Measurements from ENCODE around the gene SHB. TPM values are rescaled to one million over a fixed set of nuclear protein-coding genes. Genes with fewer than 3 reads are reported as not detected.
A peak's percentile ranks its signal among the peaks of the same experiment; 100 is the strongest.

The SHB gene
- total and polyA plus RNA-seq, 2 of the 13 experiments (the other 11 are each of a cell fraction or from before 2014, with no cell fraction given), result 19.4 to 20.7 TPM

DNA sequence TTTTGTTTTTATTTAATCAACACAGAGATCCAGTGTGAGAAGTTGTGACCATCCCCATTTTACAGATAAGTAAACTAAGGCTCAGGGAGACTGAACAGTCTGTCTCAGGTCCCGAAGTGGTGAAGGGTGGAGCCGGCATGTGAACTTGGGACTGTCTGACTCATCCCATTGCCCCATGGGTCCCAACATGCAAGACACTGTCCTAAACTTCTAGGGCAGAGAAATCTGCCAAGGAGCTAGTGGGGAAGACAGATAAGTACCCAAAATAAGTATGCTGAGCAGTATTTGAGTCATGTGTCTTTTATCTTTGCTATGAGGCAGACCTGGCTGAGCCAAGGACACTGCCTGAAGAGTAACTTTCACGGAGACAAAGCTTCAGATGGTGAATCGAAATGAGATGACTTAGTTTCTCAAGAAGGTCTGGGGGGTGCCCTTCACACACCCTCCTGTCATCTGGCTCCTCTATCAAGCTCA, 100.8 kb downstream of the SHB start:
- in situ Hi-C loops (cut with HindIII; ENCODE audit: extremely low pct_ligation_motif_present, low pct_unique_long_range_greater_than_20kb) (no loop called here), intact Hi-C loops (cut with micrococcal nuclease; ENCODE audit: unreplicated experiment) (loop anchor here (5.0 kb wide), 3 partner anchors 39 to 79 kb away; no protein-coding TSS in a partner anchor)
- no peaks in the 10 kb centered on the region for H3K9me3 ChIP-seq (ENCODE audit: low read length)
- FAIRE-seq (no peak), ATAC-seq (no peak), DNase-seq (ENCODE audit: low spot score) (peak; percentile 24)
- H3K9ac ChIP-seq (ENCODE audit: insufficient read depth, low read depth, low read length), result no peak overlapping the region
- H3K27ac ChIP-seq (ENCODE audit: extremely low read length, insufficient read depth, low read length), result no peak overlapping the region
- H3K4me2 ChIP-seq (ENCODE audit: low read depth, low read length), result no peak overlapping the region
- WGBS (ENCODE audit: low lambda C conversion rate), result 80% methylated on average over 4 of the region's 4 CpGs
- peaks cover 16 to 58% of the 10 kb centered on the region in 2 experiments for H3K36me3 ChIP-seq (replicated peaks in 1 of 2; ENCODE audit: control insufficient read depth in 1 of 2, insufficient read depth in 2 of 2, low read length in 2 of 2)
- TF ChIP-seq RCOR2 (CRISPR knock-in tag; IDR thresholded peaks at IDR 0.05) (peak; percentile 58; the same call in 1 of the 2 replicates), ZMYM3 (CRISPR knock-in tag; IDR thresholded peaks at IDR 0.05) (peak; percentile 90), IKZF4 (CRISPR knock-in tag; IDR thresholded peaks at IDR 0.05; ENCODE audit: borderline replicate concordance, low read depth, not compliant biosample characterization) (no peak), ZNF761 (CRISPR knock-in tag; conservative IDR thresholded peaks at IDR 0.05) (no peak), FOSL2 (CRISPR knock-in tag; IDR thresholded peaks at IDR 0.05) (peak; percentile 87), MAFK (conservative IDR thresholded peaks at IDR 0.05 in 1 of 2, IDR thresholded peaks at IDR 0.05 in 1 of 2; ENCODE audit: low read length in 2 of 2) (no peak), SP5 (CRISPR knock-in tag; IDR thresholded peaks at IDR 0.05; ENCODE audit: borderline replicate concordance, low read depth) (peak; percentile 47; the same call in 1 of the 2 replicates), SRSF9 (IDR thresholded peaks at IDR 0.05; ENCODE audit: borderline replicate concordance, insufficient read depth, low read depth, low read length, poor library complexity, severe bottlenecking) (no peak), KDM1A (CRISPR knock-in tag; IDR thresholded peaks at IDR 0.05) (peak; percentile 69; the same call in 1 of the 2 replicates), ZMYM2 (CRISPR knock-in tag; IDR thresholded peaks at IDR 0.05) (peak; percentile 55; the same call in 1 of the 2 replicates), CHD4 (IDR thresholded peaks at IDR 0.05; ENCODE audit: borderline replicate concordance, low read length) (peak; percentile 88; the same call in 1 of the 2 replicates), ZNF629 (CRISPR knock-in tag; conservative IDR thresholded peaks at IDR 0.05) (peak; percentile 97)
- peaks cover 74% of the 10 kb centered on the region for H4K20me1 ChIP-seq (ENCODE audit: insufficient read depth, low read length)
- no peak overlapping the region for H2AFZ ChIP-seq (ENCODE audit: low read length)
- ChIA-PET CTCF (ENCODE audit: low intra/inter-chr PET ratio, low total read pairs) (no interaction called here), POLR2A (interaction anchor here (0.6 to 1.5 kb wide), 4 partner anchors 40 to 102 kb away, joined by 3 to 8 read pairs (median 4); no protein-coding TSS in a partner anchor)
- H3K4me3 ChIP-seq (replicated peaks in 1 of 3; ENCODE audit: insufficient read depth in 1 of 3, low read depth in 2 of 3, low read length in 3 of 3), result no peak overlapping the region
- no peaks in the 10 kb centered on the region for H3K27me3 ChIP-seq (ENCODE audit: control insufficient read depth in 1 of 2, insufficient read depth in 2 of 2, low read length in 2 of 2)
- H3K79me2 ChIP-seq (ENCODE audit: insufficient read depth, low read length), result peaks cover 20% of the 10 kb centered on the region
- no TSS peak for BruUV-seq (replicated peaks)
- H3K4me1 ChIP-seq (ENCODE audit: insufficient read depth, low read length), result peaks cover 94% of the 10 kb centered on the region

Measured in HepG2 (cell line).